GM19452 (cell line): ENCODE data around the gene DYNC2LI1.

ENCODE experiments used
- ATAC-seq: cut with Tn5 transposase; IDR thresholded peaks from one replicate; pipeline ENCODE4 v1.9.1; 2021; ENCODE audit not compliant: unreplicated experiment

The DYNC2LI1 gene

GRCh38 chr2:43762286-43762685 lies 11.6 kb upstream of the DYNC2LI1 start:
- ATAC-seq = no peak

- ATAC-seq = no peak
Measured at GRCh38 chr2:43763091-43763490, 10.7 kb upstream of the DYNC2LI1 start.

GRCh38 chr2:43764086-43764705 lies 9.6 kb upstream of the DYNC2LI1 start:
- no peak for ATAC-seq

DNA sequence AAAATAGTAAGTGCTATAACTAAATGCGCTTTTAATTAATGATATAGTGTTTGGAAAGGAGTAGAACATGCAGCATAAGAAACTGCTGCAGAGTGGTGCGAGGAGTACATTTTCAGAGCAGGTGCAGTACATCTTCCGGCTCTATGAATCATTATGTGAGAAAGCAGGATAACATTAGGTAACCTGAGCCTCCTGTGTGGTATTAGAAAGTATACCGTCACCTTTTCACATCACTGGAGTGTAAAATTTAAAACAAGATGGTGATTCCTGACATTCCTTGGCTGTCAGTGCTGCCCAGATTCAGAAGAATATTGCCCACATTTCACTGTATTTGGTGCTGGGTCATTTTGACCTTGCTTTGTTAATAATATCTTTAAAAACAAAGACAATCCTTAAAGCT lies 7.8 kb upstream of the DYNC2LI1 start:
- no peak for ATAC-seq

- ATAC-seq = no peak
Measured at GRCh38 chr2:43774617-43775016, 778 bp downstream of the DYNC2LI1 start.

DNA sequence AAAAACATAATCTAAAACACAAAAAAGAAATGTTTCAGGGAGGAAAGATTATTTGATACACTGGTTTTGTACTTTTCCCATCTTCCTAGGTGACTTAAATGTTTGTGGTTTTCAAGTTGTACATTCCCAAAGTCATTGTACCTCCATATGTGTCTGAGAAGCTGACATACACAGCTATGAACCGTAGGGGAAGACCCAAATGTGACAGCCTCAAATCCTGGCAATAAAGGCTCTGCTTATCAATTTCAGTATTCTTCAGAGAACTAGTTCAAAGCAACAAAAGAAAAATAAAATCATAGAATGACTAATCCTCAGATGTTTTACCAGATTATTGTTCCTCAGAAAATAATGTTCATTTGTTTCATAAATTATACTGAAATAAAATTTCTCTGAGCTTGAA lies 2.5 kb downstream of the DYNC2LI1 start:
- no peak for ATAC-seq

GRCh38 chr2:43777306-43777926 lies 3.6 kb downstream of the DYNC2LI1 start:
- no peak for ATAC-seq

- no peak for ATAC-seq
Measured at GRCh38 chr2:43778233-43778632, 4.4 kb downstream of the DYNC2LI1 start.

- no peak for ATAC-seq
Measured at GRCh38 chr2:43787895-43788294, 14.1 kb downstream of the DYNC2LI1 start.

DNA sequence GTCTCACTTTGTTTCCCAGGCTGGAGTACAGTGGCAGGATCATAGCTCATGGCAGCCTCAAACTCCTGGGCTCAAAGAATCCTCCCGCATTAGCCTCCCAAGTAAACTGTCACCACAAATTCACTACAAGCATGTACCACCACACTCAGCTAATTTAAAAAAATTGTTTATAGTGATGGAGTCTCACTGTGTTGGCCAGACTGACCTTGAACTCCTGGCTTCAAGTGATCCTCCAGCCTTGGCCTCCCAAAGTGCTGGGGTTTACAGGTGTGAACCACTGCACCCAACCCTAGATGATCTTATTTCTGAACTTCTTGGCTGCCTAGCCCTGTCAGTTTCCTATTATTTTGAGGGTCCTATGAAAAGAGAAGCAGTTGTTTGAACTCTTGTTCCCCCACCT lies 14.8 kb downstream of the DYNC2LI1 start:
- no peak for ATAC-seq

- ATAC-seq = no peak
Measured at GRCh38 chr2:43790147-43790546, 16.3 kb downstream of the DYNC2LI1 start.

DNA sequence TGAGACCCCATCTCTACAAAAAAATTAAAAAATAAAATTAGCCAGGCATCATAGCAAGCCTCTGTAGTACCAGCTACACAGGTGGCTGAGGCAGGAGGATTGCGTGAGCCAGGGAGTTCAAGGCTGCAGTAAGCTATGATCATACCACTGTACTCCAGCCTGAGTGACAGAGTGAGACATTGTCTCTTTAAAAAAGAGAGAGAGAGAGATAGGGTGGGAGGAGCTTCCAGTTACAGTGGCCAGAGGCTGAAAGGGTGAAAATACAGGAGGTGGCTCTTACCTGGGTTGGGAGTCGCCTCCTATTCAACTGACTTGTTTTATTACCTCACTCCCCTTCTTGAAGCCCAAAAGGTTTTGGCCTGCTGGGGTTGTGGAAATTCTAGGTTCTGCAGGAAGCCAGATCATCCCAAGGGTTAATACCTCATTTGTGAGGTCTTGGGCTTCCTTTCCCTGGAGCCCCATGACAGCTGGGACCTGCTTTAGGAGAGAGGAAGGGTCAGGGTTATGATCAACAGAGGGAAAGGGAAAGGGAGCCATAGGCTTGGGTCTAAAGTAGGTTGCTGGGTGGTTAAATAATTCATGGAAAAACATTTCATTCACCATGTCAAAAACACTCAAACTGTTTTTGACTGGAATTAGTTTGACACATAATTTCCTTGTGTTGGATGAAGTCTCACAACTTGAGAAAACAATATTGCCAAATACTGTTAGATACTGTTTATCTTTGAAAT lies 17.4 kb downstream of the DYNC2LI1 start:
- no peak for ATAC-seq

- ATAC-seq = no peak
Measured at GRCh38 chr2:43792653-43793052, 18.8 kb downstream of the DYNC2LI1 start.

DNA sequence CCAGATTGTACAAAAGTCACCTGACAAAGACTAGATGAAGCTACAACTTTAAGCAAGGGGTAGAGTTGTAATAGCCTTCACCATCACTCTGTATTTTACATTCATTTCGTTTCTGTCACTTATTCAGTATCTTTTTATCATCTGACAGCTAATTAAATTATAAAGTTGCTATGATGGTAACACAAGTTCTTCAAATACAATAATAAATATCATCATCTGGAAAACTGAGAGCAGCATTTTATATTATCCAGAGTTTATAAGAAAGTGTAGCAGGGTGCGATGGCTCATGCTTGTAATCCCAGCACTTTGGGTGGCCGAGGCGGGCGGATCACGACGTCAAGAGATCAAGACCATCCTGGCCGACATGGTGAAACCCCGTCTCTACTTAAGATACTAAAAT lies 21.1 kb downstream of the DYNC2LI1 start:
- no peak for ATAC-seq

DNA sequence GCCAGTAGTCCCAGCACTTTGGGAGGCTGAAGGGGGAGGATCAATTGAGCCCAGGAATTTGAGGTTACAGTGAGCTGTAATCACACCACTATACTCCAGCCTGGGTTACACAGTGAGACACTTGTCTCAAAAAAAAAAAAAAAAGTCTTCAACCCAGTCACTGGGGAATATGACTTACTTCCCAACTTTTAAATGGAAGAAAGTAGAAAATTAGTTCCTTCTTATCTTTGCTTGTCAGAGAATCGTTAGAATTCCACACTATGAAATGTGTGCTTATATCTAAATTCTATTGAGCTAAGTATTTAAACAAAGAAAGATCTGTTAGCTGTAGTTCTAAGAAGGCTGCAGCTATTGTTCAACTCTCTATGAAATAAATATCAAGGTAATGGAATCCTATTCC lies 22.4 kb downstream of the DYNC2LI1 start:
- no peak for ATAC-seq

- no peak for ATAC-seq
Measured at GRCh38 chr2:43798300-43798699, 24.5 kb downstream of the DYNC2LI1 start.

DNA sequence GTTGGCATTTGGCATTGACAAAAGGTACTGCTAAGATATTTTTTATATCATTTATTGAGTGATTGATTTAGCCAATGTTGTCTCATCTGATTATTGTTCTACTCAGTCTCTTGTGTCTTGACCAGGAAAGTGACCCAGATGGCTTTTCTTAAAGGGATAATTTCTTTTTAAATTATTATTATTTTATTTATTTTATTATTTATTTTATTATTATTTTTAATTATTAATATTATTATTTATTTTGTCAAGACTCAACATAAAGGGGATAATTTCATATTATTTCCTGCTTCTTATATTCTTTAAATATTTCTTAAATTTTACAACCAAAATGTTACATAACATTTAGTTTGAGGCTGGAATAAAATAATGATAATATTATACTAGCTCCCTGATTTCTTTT lies 27.1 kb downstream of the DYNC2LI1 start:
- no peak for ATAC-seq

- no peak for ATAC-seq
Measured at GRCh38 chr2:43802135-43802534, 28.3 kb downstream of the DYNC2LI1 start.

GRCh38 chr2:43803113-43803512 lies 29.3 kb downstream of the DYNC2LI1 start:
- no peak for ATAC-seq

- no peak for ATAC-seq
Measured at GRCh38 chr2:43806719-43807031, 32.8 kb downstream of the DYNC2LI1 start.

DNA sequence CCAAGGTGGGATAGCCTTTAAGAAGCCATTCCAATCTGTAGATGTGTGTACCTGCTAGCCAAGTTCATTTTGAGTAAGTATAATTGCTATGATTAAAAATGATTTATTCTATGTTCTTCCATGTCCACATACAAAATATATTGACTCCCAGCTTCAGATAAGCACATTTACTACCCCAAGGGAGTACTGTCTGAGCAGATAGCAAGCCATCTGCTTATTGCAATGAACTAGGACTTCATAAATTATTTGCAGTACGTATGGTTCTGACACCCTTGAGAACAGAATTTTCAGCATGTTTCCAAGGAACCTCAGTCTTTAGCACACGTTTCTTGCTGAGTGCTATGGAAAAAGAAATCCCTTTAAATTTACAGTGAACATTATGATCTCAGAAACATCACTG lies 36.6 kb downstream of the DYNC2LI1 start:
- no peak for ATAC-seq

GRCh38 chr2:43810888-43811287 lies 37.0 kb downstream of the DYNC2LI1 start:
- no peak for ATAC-seq

- ATAC-seq = no peak
Measured at GRCh38 chr2:43812006-43812405, 38.2 kb downstream of the DYNC2LI1 start.
